ACC112 (cell line): ENCODE measurements around the gene RPS6KA3.

Source experiments
- H2AFZ ChIP-seq: fragments of 200-600 bp; sonication (generic); one replicate; pipeline ENCODE4 v1.6.0; 2017; ENCODE audit warnings: antibody characterized with exemption, low read length; ENCODE audit not compliant: unreplicated experiment
- H3K27ac ChIP-seq: fragments of 200-600 bp; sonication (generic); 2 replicates; pipeline ENCODE4 v1.5.1; 2014; ENCODE audit warnings: low read depth, mild to moderate bottlenecking, antibody characterized with exemption, low read length, moderate library complexity
- H3K27me3 ChIP-seq: fragments of 200-600 bp; sonication (generic); 2 replicates; pipeline ENCODE4 v1.6.1; 2014; ENCODE audit warnings: mild to moderate bottlenecking, antibody characterized with exemption, low read length, moderate library complexity, mixed read lengths; ENCODE audit not compliant: insufficient read depth
- H3K36me3 ChIP-seq: fragments of 200-600 bp; sonication (generic); 2 replicates; pipeline ENCODE4 v1.6.1; 2016; ENCODE audit warnings: mild to moderate bottlenecking, antibody characterized with exemption, low read length, moderate library complexity, mixed read lengths; ENCODE audit not compliant: insufficient read depth
- H3K4me1 ChIP-seq: fragments of 200-600 bp; sonication (generic); one replicate; pipeline ENCODE4 v1.6.1; 2016; ENCODE audit warnings: low read length, mixed read lengths; ENCODE audit not compliant: insufficient read depth, unreplicated experiment, control insufficient read depth
- H3K4me3 ChIP-seq: fragments of 200-600 bp; sonication (generic); 2 replicates; pipeline ENCODE4 v1.5.1; 2014; ENCODE audit warnings: mild to moderate bottlenecking, low read depth, low read length
- H3K79me2 ChIP-seq: fragments of 200-600 bp; sonication (generic); one replicate; pipeline ENCODE4 v1.6.0; 2016; ENCODE audit warnings: low read length; ENCODE audit not compliant: control insufficient read depth, unreplicated experiment, insufficient read depth

RPS6KA3 gene

DNA sequence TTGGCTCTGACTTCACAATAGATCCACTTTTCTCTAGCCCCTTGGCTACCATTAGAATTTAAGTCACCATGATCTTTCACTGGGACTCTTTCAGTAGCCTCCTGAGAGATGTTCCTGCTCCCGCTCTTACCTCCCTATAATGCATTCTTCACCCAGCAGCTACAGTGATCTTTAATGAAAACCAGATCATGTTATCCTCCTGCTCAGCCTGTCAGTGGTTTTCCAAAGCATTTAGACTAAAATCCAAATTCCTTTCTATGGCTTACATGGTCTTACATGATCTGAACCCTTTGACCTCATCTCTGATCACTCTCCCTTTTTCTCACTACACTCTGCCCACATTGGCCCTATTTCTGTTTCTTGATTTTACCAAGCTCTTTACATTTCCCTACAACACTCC, 18.3 kb upstream of the RPS6KA3 start:
- H3K4me1 ChIP-seq: peaks cover 4% of the 10 kb centered on the region
- H3K27me3 ChIP-seq: no peaks in the 10 kb centered on the region
- H3K36me3 ChIP-seq: no peaks in the 10 kb centered on the region
- H2AFZ ChIP-seq: no peak overlapping the region
- no peak overlapping the region for H3K4me3 ChIP-seq
- H3K27ac ChIP-seq: no peak overlapping the region
- H3K79me2 ChIP-seq: no peaks in the 10 kb centered on the region

DNA sequence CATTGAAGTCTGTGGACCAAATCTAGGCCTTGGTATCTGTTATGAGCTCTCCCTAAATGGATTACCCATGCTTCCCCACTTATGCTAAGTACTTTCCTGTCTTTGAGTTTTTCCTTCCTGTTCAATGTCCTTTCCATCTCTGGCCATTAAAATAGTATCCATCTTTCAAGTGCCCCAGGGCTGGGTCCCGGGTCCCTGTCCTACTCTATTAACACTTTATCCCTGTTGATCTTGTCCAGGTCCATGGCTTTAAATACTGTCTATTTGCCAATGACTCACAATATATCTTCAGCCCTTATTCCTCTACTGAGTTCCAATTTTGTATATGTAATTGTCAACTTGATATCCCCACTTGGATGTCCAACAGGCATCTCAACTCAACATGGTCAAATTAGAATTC, 17.7 kb upstream of the RPS6KA3 start:
- H2AFZ ChIP-seq: no peak overlapping the region
- H3K27ac ChIP-seq: no peak overlapping the region
- no peak overlapping the region for H3K4me3 ChIP-seq
- H3K4me1 ChIP-seq: peaks cover 4% of the 10 kb centered on the region
- no peaks in the 10 kb centered on the region for H3K79me2 ChIP-seq
- no peaks in the 10 kb centered on the region for H3K36me3 ChIP-seq
- H3K27me3 ChIP-seq: no peaks in the 10 kb centered on the region

DNA sequence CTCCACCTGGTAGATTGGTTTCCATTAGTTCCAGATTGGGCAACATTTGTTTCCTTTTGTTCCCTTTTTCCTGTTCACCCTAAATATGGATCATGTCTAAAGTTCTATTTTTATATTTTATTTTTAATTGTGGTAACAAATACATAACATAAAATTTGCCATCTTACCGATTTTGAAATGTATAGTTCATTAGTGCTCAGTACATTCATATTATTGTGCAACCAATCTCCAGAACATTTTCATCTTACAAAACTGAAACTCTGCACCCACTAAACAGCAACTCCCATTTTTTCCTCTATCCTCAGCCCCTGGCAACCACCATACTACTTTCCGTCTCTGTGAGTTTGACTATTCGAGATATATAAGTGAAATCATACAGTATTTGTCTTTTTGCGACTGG, 14.2 kb upstream of the RPS6KA3 start:
- Histone ChIP-seq H3K27me3 (no peaks in the 10 kb centered on the region), H3K4me1 (peaks cover 4% of the 10 kb centered on the region), H2AFZ (no peak overlapping the region), H3K4me3 (no peak overlapping the region), H3K79me2 (no peaks in the 10 kb centered on the region), H3K36me3 (no peaks in the 10 kb centered on the region), H3K27ac (no peak overlapping the region)

DNA sequence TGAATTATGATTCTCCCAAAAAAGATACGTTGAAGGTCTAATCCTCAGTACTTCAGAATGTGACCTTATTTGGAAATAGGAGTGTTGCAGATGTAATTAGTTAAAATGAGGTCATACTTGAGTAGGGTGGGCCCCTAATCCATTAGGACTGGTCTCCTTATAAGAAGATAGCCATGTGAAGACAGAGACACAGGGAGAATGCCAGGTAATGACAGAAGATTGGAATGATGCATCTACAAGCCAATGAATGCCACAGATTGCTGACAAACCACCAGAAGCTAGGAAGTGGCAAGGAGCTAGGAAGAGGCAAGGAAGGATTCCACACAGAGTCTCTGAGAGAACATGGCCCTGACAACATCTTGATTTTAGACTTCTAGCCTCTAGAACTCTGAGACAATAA, 7.4 kb upstream of the RPS6KA3 start:
- Histone ChIP-seq H3K27me3 (no peaks in the 10 kb centered on the region), H3K36me3 (no peaks in the 10 kb centered on the region), H3K4me3 (no peak overlapping the region), H2AFZ (no peak overlapping the region), H3K79me2 (no peaks in the 10 kb centered on the region), H3K4me1 (peaks cover 25% of the 10 kb centered on the region), H3K27ac (no peak overlapping the region)

DNA sequence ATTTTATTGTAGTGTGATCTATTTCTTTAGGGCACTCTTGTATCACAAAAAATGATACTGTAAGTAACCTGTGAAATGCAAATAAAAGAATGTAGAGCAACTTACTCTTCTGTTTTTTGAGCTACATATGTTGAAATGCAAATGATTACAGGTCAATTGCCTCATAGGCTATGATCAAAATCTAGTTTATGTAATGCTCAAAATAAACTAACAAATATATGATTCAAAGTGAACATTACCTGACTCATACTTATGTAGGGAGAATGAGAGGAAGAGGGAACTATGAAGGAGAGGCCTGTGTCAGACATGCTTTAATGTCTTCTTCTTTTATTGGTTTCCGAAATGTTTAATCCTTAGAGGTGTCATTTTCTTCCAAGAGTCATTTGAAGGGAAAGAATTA, 5.0 kb upstream of the RPS6KA3 start:
- H3K4me1 ChIP-seq: peaks cover 25% of the 10 kb centered on the region
- peak overlapping the region; percentile 85 for H2AFZ ChIP-seq
- peak overlapping the region; percentile 25; the same call in 1 of the 2 replicates for H3K4me3 ChIP-seq
- H3K27me3 ChIP-seq: no peaks in the 10 kb centered on the region
- no peaks in the 10 kb centered on the region for H3K79me2 ChIP-seq
- H3K27ac ChIP-seq: peak overlapping the region; percentile 37; the same call in 1 of the 2 replicates
- no peaks in the 10 kb centered on the region for H3K36me3 ChIP-seq

DNA sequence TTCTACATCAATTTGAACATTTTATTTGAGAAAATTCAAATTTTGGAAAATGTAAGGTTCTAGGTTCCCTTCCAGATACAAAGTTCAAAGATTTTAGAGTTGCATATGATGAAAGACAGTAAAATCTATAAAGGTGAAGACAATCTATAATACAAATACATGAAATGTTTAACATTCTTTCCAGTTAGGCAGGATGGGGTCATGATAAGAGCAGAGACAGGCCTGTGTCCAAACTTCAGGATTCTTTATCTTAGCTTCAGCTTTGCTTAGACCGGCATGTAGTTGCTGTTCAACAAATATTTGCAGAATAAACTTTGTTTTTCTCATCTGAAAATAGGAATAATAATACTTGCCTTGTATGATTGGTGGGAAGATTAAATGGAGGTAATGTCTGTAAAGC, 4.5 kb upstream of the RPS6KA3 start:
- no peaks in the 10 kb centered on the region for H3K36me3 ChIP-seq
- no peak overlapping the region for H2AFZ ChIP-seq
- peaks cover 2% of the 10 kb centered on the region for H3K79me2 ChIP-seq
- H3K27me3 ChIP-seq: no peaks in the 10 kb centered on the region
- H3K27ac ChIP-seq: peak overlapping the region; percentile 35; the same call in 1 of the 2 replicates
- peaks cover 25% of the 10 kb centered on the region for H3K4me1 ChIP-seq
- peak overlapping the region; percentile 25; the same call in 1 of the 2 replicates for H3K4me3 ChIP-seq

DNA sequence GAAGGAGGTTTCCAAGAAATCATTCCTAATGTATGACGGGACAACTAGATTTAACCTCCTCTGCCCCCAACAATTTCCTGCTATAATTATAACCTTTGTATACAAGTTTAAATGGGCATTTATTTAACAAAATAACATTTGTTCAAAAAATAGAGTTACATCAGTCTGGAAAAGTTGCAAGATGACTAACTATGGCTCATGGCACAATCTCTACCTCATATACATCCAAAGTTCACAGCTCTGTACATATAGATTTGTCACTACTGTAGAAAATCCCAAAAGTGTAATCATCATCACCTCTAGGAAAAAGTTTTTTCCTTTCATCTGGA, 3.8 kb upstream of the RPS6KA3 start:
- Histone ChIP-seq H3K27me3 (no peaks in the 10 kb centered on the region), H2AFZ (no peak overlapping the region), H3K4me3 (no peak overlapping the region), H3K79me2 (peaks cover 9% of the 10 kb centered on the region), H3K36me3 (no peaks in the 10 kb centered on the region), H3K27ac (peak overlapping the region; percentile 35), H3K4me1 (peaks cover 25% of the 10 kb centered on the region)

DNA sequence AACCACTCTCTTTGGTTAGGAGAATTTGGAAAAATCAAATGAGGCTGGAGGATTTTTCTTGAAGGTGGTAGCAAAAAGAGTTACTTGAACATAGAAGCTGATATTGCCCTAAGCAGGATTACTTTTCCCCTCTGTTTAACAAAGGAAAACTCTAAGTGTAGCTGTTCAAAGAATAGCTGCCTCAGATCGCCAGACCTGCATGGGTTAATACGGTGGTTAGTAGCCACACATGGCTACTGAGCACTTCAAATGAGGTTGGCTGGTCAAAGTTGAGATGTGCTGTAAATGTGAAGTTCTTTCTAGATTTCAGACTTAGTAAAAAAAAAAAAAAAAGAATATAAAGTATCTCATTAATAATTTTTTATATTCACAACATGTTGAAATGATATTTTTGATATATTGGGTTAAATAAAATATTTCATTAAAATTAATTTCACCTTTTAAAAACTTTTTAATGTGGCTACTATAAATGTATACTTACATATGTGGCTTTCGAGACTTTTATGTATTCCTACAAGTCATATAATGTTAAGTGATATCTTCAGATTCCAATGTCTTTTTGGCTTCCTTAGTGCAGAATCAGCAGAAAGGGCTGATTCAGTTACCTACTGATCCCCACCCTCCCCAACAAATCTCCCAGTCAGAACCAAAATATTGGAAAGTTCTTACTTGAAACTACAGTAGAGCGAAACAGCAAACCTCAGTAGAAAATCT, 3.3 kb upstream of the RPS6KA3 start:
- Histone ChIP-seq H3K79me2 (peaks cover 13% of the 10 kb centered on the region), H3K36me3 (no peaks in the 10 kb centered on the region), H3K4me3 (no peak overlapping the region), H2AFZ (no peak overlapping the region), H3K27ac (peak overlapping the region; percentile 35), H3K4me1 (peaks cover 25% of the 10 kb centered on the region), H3K27me3 (no peaks in the 10 kb centered on the region)

DNA sequence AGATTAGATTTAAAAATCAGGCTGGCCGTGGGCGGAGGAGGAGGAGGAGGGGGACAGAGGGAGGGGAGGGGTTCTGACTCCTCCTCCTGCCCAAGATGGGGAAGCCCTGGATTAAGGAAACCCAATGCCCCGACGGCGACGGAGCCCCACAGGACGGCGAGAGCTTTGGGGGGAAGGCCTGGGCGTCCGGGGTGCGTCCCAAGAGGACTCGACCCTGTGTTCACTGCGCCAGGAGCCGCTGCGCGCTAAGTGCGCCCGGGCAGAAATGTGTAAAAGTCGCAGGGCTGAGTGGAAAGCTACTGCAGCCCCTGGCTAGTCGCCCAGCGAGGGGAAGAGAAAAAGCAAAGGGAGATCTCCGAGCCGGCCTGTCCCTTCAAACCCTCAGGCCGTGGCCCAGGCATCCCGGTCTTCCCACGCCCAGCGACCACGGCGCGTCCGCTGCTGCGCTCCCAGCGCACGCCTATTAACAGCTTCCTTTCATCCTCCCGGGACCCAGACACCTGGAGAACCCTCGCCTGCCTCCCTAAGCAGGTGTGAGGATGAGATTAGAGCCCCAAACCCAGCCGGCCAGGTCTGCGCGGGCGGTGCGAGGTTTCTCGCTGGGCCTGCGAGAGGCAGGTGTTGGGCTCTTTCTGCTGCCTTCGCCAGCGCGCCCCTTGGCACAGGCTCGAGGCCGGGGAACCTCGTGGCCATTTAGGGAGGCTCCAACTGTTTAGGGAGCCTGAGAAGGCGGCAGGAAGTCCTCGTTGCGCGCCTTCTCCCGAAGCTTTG, 1.4 kb upstream of the RPS6KA3 start:
- H3K4me3 ChIP-seq: peak overlapping the region; percentile 83
- no peak overlapping the region for H2AFZ ChIP-seq
- H3K27me3 ChIP-seq: no peaks in the 10 kb centered on the region
- no peaks in the 10 kb centered on the region for H3K36me3 ChIP-seq
- peaks cover 32% of the 10 kb centered on the region for H3K79me2 ChIP-seq
- no peak overlapping the region for H3K27ac ChIP-seq
- peaks cover 37% of the 10 kb centered on the region for H3K4me1 ChIP-seq

DNA sequence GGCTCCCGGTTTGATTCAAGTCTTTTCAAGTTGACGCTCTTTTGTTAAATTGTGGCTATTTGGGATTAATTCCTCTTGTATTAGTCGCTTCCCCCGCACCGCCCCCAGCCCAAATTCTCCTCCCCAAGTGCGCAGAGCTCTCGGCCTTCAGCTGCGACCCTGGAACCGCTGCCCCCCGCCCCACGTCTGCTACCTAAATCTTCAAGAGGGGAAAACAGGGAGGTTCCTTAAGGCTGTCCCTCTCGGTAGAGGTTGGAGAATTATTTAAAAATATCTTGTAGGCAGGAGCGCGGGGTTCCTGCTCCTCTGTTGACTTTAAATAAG, 860 bp upstream of the RPS6KA3 start:
- Histone ChIP-seq H3K27ac (0 out of 2 replicates have a peak overlapping the region, but pooled peaks have one; percentile 34), H3K79me2 (peaks cover 37% of the 10 kb centered on the region), H3K4me1 (peaks cover 40% of the 10 kb centered on the region), H3K36me3 (no peaks in the 10 kb centered on the region), H3K4me3 (peak overlapping the region; percentile 83), H2AFZ (peak overlapping the region; percentile 91), H3K27me3 (no peaks in the 10 kb centered on the region)
